SW480 (cell line): ENCODE measurements around the gene MARK4.

Experiments
- DNase-seq: peaks from one replicate; pipeline ENCODE4 v3.0.0-alpha.2; 2016; ENCODE audit warnings: low spot score

Gene MARK4

DNA sequence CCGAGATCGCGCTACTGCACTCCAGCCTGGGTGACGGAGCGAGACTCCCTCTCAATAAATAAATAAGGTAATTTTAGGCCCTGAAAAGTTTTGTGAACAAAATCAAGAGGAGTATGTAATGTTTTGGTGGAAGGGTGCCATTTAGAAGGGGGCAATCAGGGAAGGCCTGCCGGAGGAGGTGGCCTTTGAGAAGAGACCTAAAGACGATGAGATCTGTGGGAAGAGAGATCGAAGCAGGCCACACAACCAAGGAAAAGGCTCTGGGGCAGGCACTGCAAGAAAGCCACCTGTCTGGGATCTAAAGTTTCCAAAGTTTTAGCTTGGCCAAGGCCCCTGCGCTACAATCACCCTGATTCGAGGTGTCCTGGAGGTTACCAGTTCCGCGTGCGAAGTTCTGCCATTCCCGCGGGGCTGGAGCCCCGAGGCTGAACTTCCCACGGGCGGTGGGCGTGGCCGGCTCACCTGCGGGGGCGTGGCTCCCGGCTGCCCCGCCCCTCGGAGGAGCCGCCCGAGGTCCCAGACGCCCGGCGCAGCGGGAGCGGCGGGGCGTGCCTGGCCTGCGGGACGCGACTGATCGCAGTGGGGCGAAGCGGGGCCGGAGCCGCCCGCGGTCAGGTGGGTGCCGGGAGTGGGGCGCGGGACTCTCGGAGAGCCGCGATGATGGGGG is 89.3 kb downstream of the MARK4 start, which contains the start of gene KLC3:
Gene KLC3, plus strand, starts transcription at position 519 of the 667 bp plus-strand sequence. CDS start 4,792 bp downstream, outside the sequence.
- peak; percentile 65 for DNase-seq

DNA sequence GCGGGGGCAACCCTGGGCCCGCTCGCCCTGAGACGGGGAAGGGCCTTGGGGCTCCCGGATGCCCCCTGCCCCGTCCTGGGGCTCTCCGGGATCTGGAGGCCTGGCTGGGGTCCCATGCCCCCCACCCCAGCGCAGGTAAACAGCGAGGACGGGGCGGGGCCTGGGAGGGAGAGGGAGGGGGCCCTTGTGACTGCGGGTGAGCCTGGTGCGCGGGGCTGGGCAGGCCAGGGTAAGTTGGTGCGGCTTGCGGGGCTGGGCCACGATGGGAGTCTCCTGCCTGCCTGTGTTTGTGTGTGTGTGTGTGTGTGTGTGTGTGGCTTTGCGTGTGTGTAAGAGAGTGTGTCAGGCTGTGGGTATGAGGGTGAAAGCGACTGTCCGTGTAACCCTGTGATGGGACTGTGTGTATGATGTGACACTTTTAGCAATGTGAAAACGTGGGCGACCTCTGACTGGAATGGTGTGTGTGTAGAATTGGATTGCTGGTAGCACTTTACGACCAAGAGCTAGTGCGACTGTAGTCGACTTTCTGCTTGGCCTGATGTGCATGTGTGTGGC is 89.9 kb downstream of the MARK4 start:
- DNase-seq, result peak; percentile 42

DNA sequence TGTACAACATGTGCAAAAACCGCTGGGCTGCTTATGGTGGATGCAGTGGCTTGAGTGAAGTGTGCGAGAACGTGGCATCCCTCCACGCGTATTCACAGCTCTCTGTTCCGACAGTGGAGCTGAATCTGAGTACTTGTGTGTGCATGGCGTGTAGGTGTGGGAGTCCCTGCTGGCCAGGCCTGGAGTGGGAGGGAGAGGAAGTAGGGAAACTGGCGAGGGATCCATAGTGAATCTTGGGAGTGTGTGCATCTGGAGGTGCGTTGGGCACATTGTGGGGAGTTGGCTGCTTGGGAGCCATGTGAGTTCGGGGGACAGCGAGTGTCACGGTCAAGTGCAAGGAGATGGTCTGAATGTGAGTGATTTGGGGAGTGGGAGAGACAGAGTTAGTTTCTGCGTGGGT is 91.8 kb downstream of the MARK4 start:
- no peak for DNase-seq

DNA sequence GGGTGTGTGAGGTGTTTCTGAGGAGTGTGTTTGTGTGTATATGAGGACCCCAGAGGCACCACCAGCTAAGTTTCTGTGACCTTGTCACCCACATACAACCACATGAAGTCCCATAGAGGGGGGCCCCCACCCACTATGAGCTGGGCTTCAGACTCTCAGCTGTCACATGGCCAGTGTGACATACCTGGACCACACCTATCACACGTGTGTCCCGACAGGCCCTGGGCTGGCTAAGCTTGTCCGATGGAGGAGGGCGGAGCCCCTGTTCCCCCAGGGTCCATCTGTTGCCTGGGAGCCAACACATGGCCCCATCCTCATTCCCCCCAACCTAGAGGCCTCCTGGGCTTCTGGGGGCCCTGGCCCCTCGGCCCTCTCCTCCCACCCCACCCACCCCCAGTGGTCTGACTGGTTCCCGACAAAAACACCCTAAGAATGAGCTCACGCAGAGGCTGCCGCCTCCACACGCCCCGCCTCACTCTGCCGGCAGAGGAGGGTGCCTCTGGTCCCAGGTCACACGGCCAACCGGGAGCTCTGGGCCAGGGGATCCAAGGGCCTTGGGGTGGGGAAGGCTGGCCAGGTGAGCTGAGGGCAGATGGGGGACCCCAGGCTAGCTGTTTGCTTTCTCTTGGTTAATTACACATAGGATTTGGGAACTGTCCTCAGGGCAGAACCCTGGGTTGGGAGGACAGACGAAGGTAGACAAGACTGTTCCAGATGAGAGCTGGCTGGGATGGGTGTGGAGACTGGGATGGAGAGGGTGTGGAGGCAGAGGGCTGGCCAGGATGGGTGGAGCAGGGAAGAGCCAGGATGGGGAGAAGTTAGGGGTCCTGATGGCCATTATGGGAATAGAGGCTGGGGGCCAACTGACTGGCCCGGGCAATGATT is 93.8 kb downstream of the MARK4 start:
- no peak for DNase-seq

DNA sequence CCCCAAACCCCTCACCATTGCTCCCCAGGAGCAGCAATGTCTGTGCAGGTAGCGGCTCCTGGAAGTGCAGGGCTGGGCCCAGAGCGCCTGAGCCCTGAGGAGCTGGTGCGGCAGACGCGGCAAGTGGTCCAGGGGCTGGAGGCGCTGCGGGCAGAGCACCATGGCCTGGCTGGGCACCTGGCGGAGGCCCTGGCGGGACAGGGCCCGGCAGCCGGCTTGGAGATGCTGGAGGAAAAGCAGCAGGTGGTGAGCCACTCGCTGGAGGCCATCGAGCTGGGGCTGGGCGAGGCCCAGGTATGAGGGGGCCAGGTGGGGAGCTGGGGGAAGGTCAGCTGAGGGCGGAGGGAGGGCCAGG is 94.4 kb downstream of the MARK4 start:
- no peak for DNase-seq

DNA sequence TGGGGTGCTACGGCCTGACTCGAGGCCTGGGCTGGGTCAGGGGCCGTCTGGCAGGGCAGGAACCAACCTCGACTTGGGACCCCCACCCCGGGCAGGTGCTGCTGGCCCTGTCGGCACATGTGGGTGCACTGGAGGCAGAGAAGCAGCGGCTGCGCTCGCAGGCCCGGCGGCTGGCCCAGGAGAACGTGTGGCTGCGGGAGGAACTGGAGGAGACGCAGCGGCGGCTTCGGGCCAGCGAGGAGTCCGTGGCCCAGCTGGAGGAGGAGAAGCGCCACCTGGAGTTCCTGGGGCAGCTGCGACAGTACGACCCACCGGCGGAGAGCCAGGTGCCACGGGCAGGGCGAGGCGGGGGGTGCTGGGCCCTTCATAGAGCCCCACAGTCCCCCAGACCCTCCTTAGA is 95.4 kb downstream of the MARK4 start:
- no peak for DNase-seq

DNA sequence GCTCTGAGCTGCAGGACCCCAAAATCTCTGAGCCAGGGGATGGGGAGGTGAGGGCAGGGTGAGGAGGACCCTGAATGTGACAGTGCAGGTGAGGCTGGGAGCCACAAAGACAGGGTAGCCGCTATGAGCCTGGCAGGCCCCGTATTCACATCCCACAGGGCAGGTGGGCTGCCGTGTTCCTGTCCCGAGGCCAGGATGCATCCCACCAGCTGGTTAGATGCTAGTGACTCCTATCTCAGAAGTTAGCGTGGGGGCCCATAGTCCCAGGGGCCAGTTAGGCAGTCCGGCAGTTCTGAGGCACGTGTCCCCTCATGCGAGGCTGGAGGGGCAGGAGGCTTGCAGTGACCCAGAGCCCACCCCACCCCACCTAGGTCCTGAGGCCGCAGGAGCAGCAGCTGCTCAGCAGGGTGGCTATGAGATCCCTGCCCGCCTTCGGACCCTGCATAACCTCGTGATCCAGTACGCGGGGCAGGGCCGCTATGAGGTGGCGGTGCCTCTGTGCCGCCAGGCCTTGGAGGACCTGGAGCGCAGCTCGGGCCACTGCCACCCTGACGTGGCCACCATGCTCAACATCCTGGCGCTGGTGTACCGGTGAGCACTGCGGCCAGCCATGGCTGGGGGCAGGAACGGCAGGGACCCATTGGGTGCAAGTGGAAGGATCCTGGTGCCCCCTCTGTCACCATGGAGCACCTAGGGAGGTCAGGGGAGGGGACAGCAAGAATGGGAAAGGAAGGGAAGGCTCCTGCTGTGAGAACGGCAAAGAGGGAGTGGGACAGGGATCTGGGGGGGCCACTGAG is 96.7 kb downstream of the MARK4 start:
- no peak for DNase-seq

DNA sequence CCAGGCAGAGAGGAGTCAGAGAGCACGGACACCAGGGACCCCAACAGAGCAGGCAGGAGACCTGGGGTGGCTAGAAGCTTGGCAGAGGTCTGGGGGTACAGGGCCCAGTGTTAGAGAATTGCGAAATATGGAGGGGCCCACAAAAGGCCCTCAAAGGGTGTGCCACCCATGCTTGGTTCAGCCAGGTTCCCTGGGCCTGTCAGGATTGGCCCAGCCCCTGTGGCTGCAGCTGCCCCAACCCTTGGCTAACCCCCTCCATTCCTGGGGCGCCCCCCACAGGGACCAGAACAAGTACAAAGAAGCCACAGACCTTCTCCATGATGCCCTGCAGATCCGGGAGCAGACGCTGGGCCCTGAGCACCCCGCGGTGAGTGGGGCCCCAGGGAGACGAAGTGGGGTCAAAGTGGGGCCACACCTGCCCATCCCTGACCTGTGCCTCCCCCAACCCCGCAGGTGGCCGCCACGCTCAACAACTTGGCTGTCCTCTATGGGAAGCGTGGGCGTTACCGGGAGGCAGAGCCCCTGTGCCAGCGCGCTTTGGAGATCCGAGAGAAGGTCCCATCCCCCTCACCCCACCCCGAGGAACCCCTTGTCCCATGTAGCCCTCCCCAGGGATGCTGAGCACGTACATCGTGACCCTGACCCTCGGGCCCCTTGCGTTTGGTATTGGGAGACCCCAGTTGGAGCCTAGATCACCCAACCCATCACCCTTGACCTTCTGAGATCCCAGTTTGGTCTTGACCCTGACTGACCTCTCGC is 97.5 kb downstream of the MARK4 start:
- no peak for DNase-seq

DNA sequence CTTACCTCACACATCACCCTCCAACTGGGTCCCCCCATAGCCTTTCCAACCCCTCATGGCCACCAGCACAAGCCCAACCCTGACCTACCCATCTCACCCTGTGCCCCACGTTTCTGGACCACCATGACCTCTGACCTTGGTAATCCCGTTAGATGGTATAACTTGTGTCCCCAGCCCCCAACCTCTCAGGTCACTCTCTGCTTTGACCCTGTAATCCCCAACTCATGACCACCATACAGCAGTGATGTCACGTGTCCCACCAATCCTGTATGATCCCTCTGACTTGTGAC is 98.0 kb downstream of the MARK4 start:
- no peak for DNase-seq

DNA sequence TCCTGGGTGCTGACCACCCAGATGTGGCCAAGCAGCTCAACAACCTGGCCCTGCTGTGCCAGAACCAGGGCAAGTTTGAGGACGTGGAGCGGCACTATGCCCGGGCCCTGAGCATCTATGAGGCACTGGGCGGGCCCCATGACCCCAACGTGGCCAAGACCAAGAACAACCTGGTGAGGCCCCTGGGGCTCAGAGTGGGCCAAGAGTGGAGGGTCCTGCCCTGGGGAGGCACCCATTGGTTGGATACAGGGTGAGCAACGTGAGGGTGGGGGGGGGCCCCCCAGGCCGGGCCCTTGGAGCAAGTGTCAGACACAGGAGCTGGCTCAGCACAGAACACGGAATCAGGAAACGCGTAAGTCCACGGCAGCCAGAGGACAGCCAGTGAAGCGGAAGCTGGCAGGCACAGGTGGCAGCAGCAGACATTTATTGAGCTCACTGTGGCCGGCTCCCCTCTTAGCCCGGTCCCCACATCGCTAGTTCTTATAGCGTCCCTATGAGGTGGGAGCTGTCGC is 98.4 kb downstream of the MARK4 start:
- no peak for DNase-seq

DNA sequence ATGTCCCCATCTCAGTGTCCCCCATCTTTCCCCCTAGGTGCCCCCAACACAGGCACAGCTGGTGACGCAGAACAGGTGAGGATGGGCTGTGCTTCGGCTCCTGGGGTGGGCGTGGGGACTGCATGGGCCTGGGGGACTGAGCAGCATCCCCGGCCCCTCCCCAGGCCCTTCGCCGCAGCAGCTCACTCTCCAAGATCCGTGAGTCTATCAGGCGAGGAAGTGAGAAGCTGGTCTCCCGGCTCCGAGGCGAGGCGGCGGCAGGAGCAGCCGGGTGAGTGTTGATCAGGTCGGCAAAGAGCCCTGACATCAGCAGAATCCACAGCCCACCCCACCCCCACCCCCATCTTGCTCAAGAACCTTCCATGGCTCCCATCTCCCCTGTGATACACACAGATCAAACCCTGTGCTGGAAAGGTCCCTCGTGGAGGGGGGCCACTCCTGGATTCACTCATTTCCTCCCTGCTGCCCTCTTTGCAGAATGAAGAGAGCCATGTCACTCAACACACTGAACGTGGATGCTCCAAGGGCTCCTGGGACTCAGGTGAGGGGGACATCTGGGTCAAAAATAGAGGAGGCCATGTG is 99.5 kb downstream of the MARK4 start:
- DNase-seq, result no peak

DNA sequence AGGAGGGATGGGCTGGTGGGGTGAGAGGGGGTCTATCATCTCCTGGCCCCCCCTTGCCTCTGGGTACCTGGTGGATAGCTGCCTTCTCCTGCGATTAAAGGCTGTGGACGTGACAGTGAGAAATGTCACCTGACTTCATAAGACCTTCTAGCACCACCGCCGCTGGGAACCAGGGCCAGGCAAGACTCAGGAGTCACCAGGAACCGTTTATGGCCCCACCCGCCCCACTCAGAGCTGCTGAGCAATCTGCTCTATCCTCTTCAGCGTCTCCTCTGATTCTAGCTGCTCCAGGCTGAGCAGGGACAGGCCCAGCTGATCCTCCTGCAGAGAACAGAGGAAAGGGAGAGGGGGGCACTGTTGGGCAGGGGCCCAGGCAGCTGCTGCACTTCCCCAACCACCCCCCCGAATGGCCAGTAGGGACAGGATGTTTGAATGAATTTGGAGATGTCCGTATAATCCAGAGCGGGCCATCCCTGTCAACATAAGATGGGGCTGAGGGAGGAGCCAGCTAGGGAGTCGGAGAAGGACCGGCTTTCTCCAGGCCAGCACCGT is 100.4 kb downstream of the MARK4 start:
- DNase-seq, result no peak

DNA sequence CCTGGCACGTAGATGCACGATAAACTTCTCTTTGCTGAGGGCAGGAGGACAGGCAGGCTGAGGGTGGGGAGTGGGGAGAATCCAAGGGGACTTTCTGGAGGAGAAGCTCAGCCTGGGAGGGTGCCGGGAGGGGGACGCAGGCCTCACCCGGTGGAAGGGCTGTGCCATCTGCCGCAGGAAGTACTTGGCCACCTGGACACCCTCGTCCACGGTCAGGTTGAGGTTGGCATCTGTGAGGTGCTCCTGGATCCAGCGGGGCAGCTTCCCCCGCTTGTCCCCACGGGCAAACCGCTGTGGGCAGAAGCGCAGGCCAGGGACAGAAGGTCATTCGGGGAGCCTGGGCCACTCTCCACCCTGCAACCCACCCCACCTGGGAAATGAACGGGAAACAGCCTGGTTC is 101.0 kb downstream of the MARK4 start:
- no peak for DNase-seq

DNA sequence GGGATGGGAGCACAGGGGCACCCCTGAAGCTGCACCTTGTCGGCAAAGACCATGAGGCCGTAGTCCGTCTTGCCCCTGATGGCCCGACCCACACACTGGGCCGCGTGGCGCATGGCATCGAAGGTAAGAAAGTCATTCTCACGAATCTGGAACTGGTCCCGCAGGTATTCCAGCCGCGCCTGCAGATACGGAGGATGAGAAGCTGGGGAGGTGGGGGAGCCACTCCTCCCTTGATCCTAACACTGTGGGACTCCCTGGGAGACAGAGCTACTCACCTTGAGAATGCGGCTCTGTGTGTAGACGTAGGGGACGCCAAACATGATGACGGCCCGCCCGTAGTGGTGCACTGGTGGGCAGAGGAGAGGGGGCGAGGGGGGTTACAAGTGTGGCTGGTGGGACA is 101.4 kb downstream of the MARK4 start:
- DNase-seq, result no peak

DNA sequence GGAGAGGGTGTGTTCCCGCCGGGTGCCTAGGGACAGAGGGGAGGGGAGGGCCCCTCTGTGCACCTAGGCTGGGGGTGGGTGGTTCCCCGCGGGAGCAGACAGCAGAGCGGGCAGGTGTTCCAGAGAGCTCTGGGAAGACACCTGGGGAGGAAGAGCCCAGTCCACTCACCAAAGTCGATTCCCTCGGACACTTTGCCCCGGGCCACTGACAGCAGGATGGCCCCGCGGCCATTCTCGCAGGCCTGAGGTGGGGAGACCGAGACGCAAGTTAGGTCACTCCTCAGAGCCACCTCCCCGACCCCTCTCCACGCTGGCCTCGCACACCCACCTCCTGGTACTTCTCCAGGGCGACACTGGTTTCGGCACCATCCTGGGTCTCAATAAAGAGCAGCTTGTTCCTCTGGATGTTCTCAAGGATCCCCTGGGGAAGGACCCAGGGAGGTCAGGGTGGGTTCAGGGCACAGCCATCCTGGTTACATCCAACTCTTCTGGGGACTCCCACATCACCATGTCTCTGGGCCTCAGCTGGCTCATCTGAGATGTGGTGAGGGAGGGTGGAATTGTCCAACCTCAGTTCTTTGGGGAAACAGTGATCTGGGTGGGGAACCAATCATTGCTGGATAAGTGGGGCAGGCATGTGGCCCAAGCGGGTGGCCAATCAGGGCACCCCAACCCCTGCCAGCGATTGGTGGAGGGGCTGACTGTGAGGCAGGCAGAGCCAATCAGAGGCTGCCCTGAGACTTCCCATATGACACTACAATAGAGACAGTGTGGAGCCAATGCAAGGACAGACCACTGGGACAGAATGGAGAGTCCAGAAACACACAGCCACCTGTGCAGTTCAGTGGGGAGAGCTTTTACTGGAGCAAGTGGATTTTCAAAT is 102.1 kb downstream of the MARK4 start:
- no peak for DNase-seq

DNA sequence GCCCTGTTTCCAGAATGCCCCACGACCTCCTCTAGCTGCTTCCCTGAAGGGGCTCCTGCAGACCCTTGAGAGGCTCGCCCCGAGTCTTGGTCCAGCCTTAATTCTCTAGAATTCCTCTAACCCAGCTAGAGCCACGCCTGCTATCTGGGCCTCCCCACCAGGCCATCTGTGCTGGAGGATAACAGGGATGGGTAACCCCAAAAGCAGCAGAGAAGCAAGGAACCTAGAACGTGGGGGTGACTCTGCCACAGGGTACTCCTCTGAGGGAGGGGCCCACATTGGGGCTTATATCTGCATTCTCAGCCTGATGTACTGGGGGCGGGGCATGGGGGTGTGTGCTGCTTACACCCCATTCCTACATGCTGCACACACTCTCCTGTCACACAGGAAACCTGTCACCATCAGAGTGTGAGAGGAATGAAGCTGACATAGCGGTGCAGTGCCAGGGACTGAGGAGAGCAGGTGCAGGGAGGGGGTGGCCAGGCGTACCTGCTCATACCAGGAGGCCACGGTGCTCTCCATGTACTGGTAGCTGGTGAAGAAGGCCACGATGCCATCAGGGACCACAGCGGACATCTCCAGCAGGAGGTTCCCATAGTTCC is 103.3 kb downstream of the MARK4 start:
- no peak for DNase-seq
